Measurements from ENCODE around the gene ADARB1. TPM values are rescaled to one million over a fixed set of nuclear protein-coding genes. Genes with fewer than 3 reads are reported as not detected.

ADARB1 gene
- total RNA-seq, 4 donors from 2014 or later = 6.8 to 32.2 (median 17.3) TPM

GRCh38 chr21:45050345-45050796 lies 24.0 kb upstream of the ADARB1 start:
- DNase-seq = no peak
- WGBS, 2 donors (ENCODE audit: low coverage in 1 of 2) = 88% methylated on average over 13 of the region's 14 CpGs; no CpG with 5 or more reads in 1 of the 2 donors
- H3K4me3 ChIP-seq = no peak overlapping the region
- intact Hi-C loops (cut with DNase I; ENCODE audit: low total_unique reads) = no loop called here
- no peaks in the 10 kb centered on the region for H3K4me1 ChIP-seq
- peak overlapping the region in 1 of 4 donors; percentile 69 for H3K27ac ChIP-seq
- TF ChIP-seq CTCF (IDR thresholded peaks at IDR 0.05) = no peak
- TF ChIP-seq POLR2AphosphoS5 (IDR thresholded peaks at IDR 0.05) = peak in 2 of 3 donors; percentile 51 to 73
- no peak for TF ChIP-seq POLR2A (IDR thresholded peaks at IDR 0.05)
- TF ChIP-seq EP300 (IDR thresholded peaks at IDR 0.05; ENCODE audit: low read depth) = peak; percentile 88
- H3K27me3 ChIP-seq = peaks cover 3% of the 10 kb centered on the region
- H3K9me3 ChIP-seq = no peaks in the 10 kb centered on the region
- in situ Hi-C loops (cut with MboI; ENCODE audit: low pct_ligation_motif_present in 1 of 4, low pct_unique_long_range_greater_than_20kb in 1 of 4, low sequenced_read_pairs in 3 of 4) = no loop called here
- no peaks in the 10 kb centered on the region for H3K36me3 ChIP-seq

GRCh38 chr21:45050797-45051489 lies 23.4 kb upstream of the ADARB1 start:
- Histone ChIP-seq H3K4me3 (no peak overlapping the region), H3K27ac (peak overlapping the region in 1 of 4 donors; percentile 19), H3K36me3 (no peaks in the 10 kb centered on the region), H3K9me3 (no peaks in the 10 kb centered on the region), H3K27me3 (peaks cover 3% of the 10 kb centered on the region), H3K4me1 (no peaks in the 10 kb centered on the region)
- intact Hi-C loops (cut with DNase I; ENCODE audit: low total_unique reads) = no loop called here
- in situ Hi-C loops (cut with MboI; ENCODE audit: low pct_ligation_motif_present in 1 of 4, low pct_unique_long_range_greater_than_20kb in 1 of 4, low sequenced_read_pairs in 3 of 4) = no loop called here
- no peak for TF ChIP-seq POLR2A (IDR thresholded peaks at IDR 0.05)
- peak in 1 of 3 donors; percentile 9 for TF ChIP-seq POLR2AphosphoS5 (IDR thresholded peaks at IDR 0.05)
- 51 to 73% methylated on average over 16 to 19 of the region's 19 CpGs for WGBS, 2 donors (ENCODE audit: low coverage in 1 of 2)
- DNase-seq = no peak

- in situ Hi-C loops (cut with MboI; ENCODE audit: low pct_ligation_motif_present in 1 of 4, low pct_unique_long_range_greater_than_20kb in 1 of 4, low sequenced_read_pairs in 3 of 4) (no loop called here), intact Hi-C loops (cut with DNase I; ENCODE audit: low total_unique reads) (no loop called here)
- Histone ChIP-seq H3K36me3 (no peaks in the 10 kb centered on the region), H3K4me1 (no peaks in the 10 kb centered on the region), H3K27me3 (peaks cover 3% of the 10 kb centered on the region), H3K9me3 (no peaks in the 10 kb centered on the region), H3K27ac (peak overlapping the region in 1 of 4 donors; percentile 19), H3K4me3 (no peak overlapping the region)
- no peak for DNase-seq
- WGBS, 2 donors (ENCODE audit: low coverage in 1 of 2) = 74 to 82% methylated on average over 6 to 24 of the region's 24 CpGs
- TF ChIP-seq CTCF (IDR thresholded peaks at IDR 0.05) = no peak
- TF ChIP-seq EP300 (IDR thresholded peaks at IDR 0.05; ENCODE audit: low read depth) = no peak
- no peak for TF ChIP-seq POLR2AphosphoS5 (IDR thresholded peaks at IDR 0.05)
- TF ChIP-seq POLR2A (IDR thresholded peaks at IDR 0.05) = no peak
Measured at GRCh38 chr21:45051580-45052434, 22.6 kb upstream of the ADARB1 start.

GRCh38 chr21:45052960-45053359 lies 21.4 kb upstream of the ADARB1 start:
- Histone ChIP-seq H3K27me3 (peaks cover 3% of the 10 kb centered on the region), H3K4me1 (no peaks in the 10 kb centered on the region), H3K27ac (no peak overlapping the region), H3K36me3 (no peaks in the 10 kb centered on the region), H3K9me3 (no peaks in the 10 kb centered on the region), H3K4me3 (no peak overlapping the region)
- DNase-seq = no peak
- intact Hi-C loops (cut with DNase I; ENCODE audit: low total_unique reads) = no loop called here
- TF ChIP-seq CTCF (IDR thresholded peaks at IDR 0.05) = no peak
- TF ChIP-seq POLR2A (IDR thresholded peaks at IDR 0.05) = no peak
- no peak for TF ChIP-seq POLR2AphosphoS5 (IDR thresholded peaks at IDR 0.05)
- TF ChIP-seq EP300 (IDR thresholded peaks at IDR 0.05; ENCODE audit: low read depth) = no peak
- in situ Hi-C loops (cut with MboI; ENCODE audit: low pct_ligation_motif_present in 1 of 4, low pct_unique_long_range_greater_than_20kb in 1 of 4, low sequenced_read_pairs in 3 of 4) = no loop called here
- 79 to 80% methylated on average over 1 to 10 of the region's 10 CpGs for WGBS, 2 donors (ENCODE audit: low coverage in 1 of 2)

Data from transverse colon (tissue), 4 donors.